HepG2 (cell line): ENCODE data around the gene SEMA4C. TPM values are rescaled to one million over a fixed set of nuclear protein-coding genes. Genes with fewer than 3 reads are reported as not detected.

Experiments used
- ATAC-seq: fragments of 200-7000 bp; cut with Tn5 transposase; 3 replicates; pipeline ENCODE4 v1.9.1; 2020; ENCODE audit warnings: mild to moderate bottlenecking, moderate library complexity
- BruUV-seq: library from RNA; stranded (reverse); fragments of 400-500 nt; replicated peaks from 2 replicates; lab custom pipeline; 2021; lab: Mats Ljungman, UMichigan
- CTCF ChIA-PET: fragments of 300-600 bp; formaldehyde crosslinking; extraction: SDS; loops from one replicate; lab custom pipeline; 2021; ENCODE audit warnings: low total read pairs, inconsistent platforms, low intra/inter-chr PET ratio; lab: Yijun Ruan, JAX
- POLR2A ChIA-PET: fragments of 350-600 bp; sonication (Branson Sonifier 250); formaldehyde crosslinking; loops from one replicate; lab custom pipeline; 2020; ENCODE audit warnings: antibody characterized with exemption, inconsistent platforms; lab: Yijun Ruan, JAX
- DNase-seq: peaks from one replicate; pipeline ENCODE4 v3.0.0-alpha.2; 2015; ENCODE audit warnings: low spot score
- FAIRE-seq: peaks from 3 replicates; lab custom pipeline; 2011; peaks lifted over from hg19 to GRCh38; lab: Jason Lieb, UNC
- H2AFZ ChIP-seq: one replicate; pipeline ENCODE4 v1.6.1; 2011; ENCODE audit warnings: low read length, inconsistent platforms
- H3K27ac ChIP-seq: fragments of 300-600 bp; 3 replicates; pipeline ENCODE4 v1.8.0; 2011; ENCODE audit warnings: mixed run types, mild to moderate bottlenecking, mixed read lengths, low read length, inconsistent platforms; ENCODE audit not compliant: insufficient read depth; ENCODE audit errors: extremely low read length
- H3K27me3 ChIP-seq, 2 experiments: fragments of 200-600 bp in 1 of 2; 2 replicates in 1 of 2; 3 replicates in 1 of 2; pipeline versions ENCODE4 v1.6.0 to v1.8.0; 2011; ENCODE audit warnings: low read length in 2 of 2, mild to moderate bottlenecking in 2 of 2, moderate library complexity in 2 of 2, inconsistent platforms in 1 of 2; ENCODE audit not compliant: insufficient read depth in 2 of 2, control insufficient read depth in 1 of 2
- H3K36me3 ChIP-seq, 2 experiments: fragments of 200-600 bp in 1 of 2; replicated peaks in 1 of 2; 2 replicates in 1 of 2; 3 replicates in 1 of 2; pipeline versions ENCODE4 v1.5.1 to v1.8.0; 2011; ENCODE audit warnings: low read length in 2 of 2, inconsistent platforms in 1 of 2; ENCODE audit not compliant: insufficient read depth in 2 of 2, control insufficient read depth in 1 of 2
- H3K4me1 ChIP-seq: 2 replicates; pipeline ENCODE4 v1.5.1; 2012; ENCODE audit warnings: low read length, inconsistent platforms; ENCODE audit not compliant: insufficient read depth
- H3K4me2 ChIP-seq: 2 replicates; pipeline ENCODE4 v1.6.0; 2011; ENCODE audit warnings: low read depth, low read length, inconsistent platforms
- H3K4me3 ChIP-seq, 3 experiments: fragments of 200-600 bp in 1 of 3; sonication (generic), shearing (Covaris generic) in 1 of 3; replicated peaks in 1 of 3; 2 replicates each; pipeline ENCODE4 v1.5.1; 2011 to 2016; ENCODE audit warnings: low read length in 3 of 3, inconsistent platforms in 2 of 3, low read depth in 2 of 3, mild to moderate bottlenecking in 2 of 3, control low read depth in 1 of 3, mixed read lengths in 1 of 3; ENCODE audit not compliant: insufficient read depth in 1 of 3
- H3K79me2 ChIP-seq: one replicate; pipeline ENCODE4 v1.6.1; 2011; ENCODE audit warnings: low read length, inconsistent platforms; ENCODE audit not compliant: insufficient read depth
- H3K9ac ChIP-seq: 2 replicates; pipeline ENCODE4 v1.6.0; 2011; ENCODE audit warnings: mild to moderate bottlenecking, low read depth, low read length, inconsistent platforms; ENCODE audit not compliant: insufficient read depth
- H3K9me3 ChIP-seq: 2 replicates; pipeline ENCODE4 v1.5.1; 2012; ENCODE audit warnings: mild to moderate bottlenecking, low read length
- H4K20me1 ChIP-seq: 2 replicates; pipeline ENCODE4 v1.6.0; 2011; ENCODE audit warnings: inconsistent platforms, mild to moderate bottlenecking, low read length, moderate library complexity; ENCODE audit not compliant: insufficient read depth
- CEBPG ChIP-seq: IDR thresholded peaks from 2 replicates; pipeline ENCODE4 v1.6.1; 2016
- FOXP1 ChIP-seq, 2 experiments: fragments of 450-650 bp in 1 of 2; IDR thresholded peaks; 2 replicates each; pipeline ENCODE4 v1.6.1; 2017 to 2018; ENCODE audit warnings: antibody characterized with exemption in 1 of 2
- JUNB ChIP-seq: sonication (generic); formaldehyde crosslinking; IDR thresholded peaks from 2 replicates; pipeline ENCODE4 v1.8.0; 2022; ENCODE audit warnings: missing genetic modification reagents, mild to moderate bottlenecking, borderline replicate concordance
- KDM1A ChIP-seq: IDR thresholded peaks from 2 replicates; pipeline ENCODE4 v1.6.1; 2016; ENCODE audit warnings: missing compliant biosample characterization
- KDM5B ChIP-seq: sonication (generic); formaldehyde crosslinking; IDR thresholded peaks from 2 replicates; pipeline ENCODE4 v1.4.0; 2020; ENCODE audit warnings: missing genetic modification reagents, mild to moderate bottlenecking, borderline replicate concordance
- NCOR1 ChIP-seq: fragments of 200-600 bp; sonication (generic); IDR thresholded peaks from 2 replicates; pipeline ENCODE4 v1.7.0; 2017; ENCODE audit warnings: antibody characterized with exemption, low read length, borderline replicate concordance
- NPAS2 ChIP-seq: sonication (generic); formaldehyde crosslinking; IDR thresholded peaks from 2 replicates; pipeline ENCODE4 v1.8.0; 2022; ENCODE audit warnings: mild to moderate bottlenecking, missing genetic modification reagents, borderline replicate concordance
- NR2F6 ChIP-seq, 2 experiments: IDR thresholded peaks; 2 replicates each; pipeline ENCODE4 v1.6.1; 2016; ENCODE audit warnings: antibody characterized with exemption in 1 of 2, mild to moderate bottlenecking in 1 of 2
- POLR2G ChIP-seq: fragments of 200-400 bp; formaldehyde crosslinking; IDR thresholded peaks from 2 replicates; pipeline ENCODE4 v1.6.1; 2018; ENCODE audit warnings: mild to moderate bottlenecking, low read depth, low read length, moderate library complexity
- RFXANK ChIP-seq: IDR thresholded peaks from 2 replicates; pipeline ENCODE4 v1.6.1; 2016
- ZFP37 ChIP-seq: sonication (generic); formaldehyde crosslinking; IDR thresholded peaks from 2 replicates; pipeline ENCODE4 v1.4.0; 2020; ENCODE audit warnings: missing genetic modification reagents, borderline replicate concordance
- ZFP62 ChIP-seq: sonication (generic); formaldehyde crosslinking; IDR thresholded peaks from 2 replicates; pipeline ENCODE4 v1.4.0; 2020; ENCODE audit warnings: missing genetic modification reagents
- ZHX1 ChIP-seq: sonication (generic); formaldehyde crosslinking; IDR thresholded peaks from 2 replicates; pipeline ENCODE4 v1.8.1; 2022; ENCODE audit warnings: low read depth, mild to moderate bottlenecking, missing genetic modification reagents
- ZNF883 ChIP-seq: sonication (generic); formaldehyde crosslinking; IDR thresholded peaks from 2 replicates; pipeline ENCODE4 v1.5.1; 2020; ENCODE audit warnings: mild to moderate bottlenecking, missing genetic modification reagents; ENCODE audit errors: not compliant biosample characterization
- ZSCAN22 ChIP-seq: sonication (generic); formaldehyde crosslinking; IDR thresholded peaks from 2 replicates; pipeline ENCODE4 v1.4.0; 2020; ENCODE audit warnings: mild to moderate bottlenecking, missing genetic modification reagents
- WGBS: methylation state at CpG from one replicate; pipeline ENCODE4 v1.1.6; 2017; ENCODE audit warnings: low lambda C conversion rate; 5-methylcytosine and 5-hydroxymethylcytosine counted together
- in situ Hi-C: cut with HindIII; loops from 2 replicates; pipeline ENCODE4 v1.10.0; 2017; ENCODE audit warnings: low pct_unique_long_range_greater_than_20kb; ENCODE audit not compliant: extremely low pct_ligation_motif_present
- intact Hi-C: fragments of 100-400 bp; cut with micrococcal nuclease; formaldehyde crosslinking; loops from one replicate; pipeline ENCODE4 v1.10.0; 2022; ENCODE audit not compliant: unreplicated experiment
- polyA plus RNA-seq, 8 experiments: library from polyadenylated mRNA; depleted of rRNA in 3 of 8; stranded (reverse) in 7 of 8; unstranded in 1 of 8; fragments of >200 nt; fragmentation: Illumina TruSeq in 4 of 8; extraction: Trizol in 4 of 8; gene quantifications; 2 replicates each; pipeline versions ENCODE4 v1.2.1 to v1.2.3, GENCODE V29; 2011 to 2016; ENCODE audit warnings: low read depth in 4 of 8, missing spikeins in 1 of 8, mixed read lengths in 1 of 8; ENCODE audit not compliant: insufficient read depth in 1 of 8
- total RNA-seq, 5 experiments: library from RNA; depleted of rRNA; stranded (reverse); fragments of >200 nt; fragmentation: Illumina TruSeq; extraction: Trizol; gene quantifications; 2 replicates each; pipeline ENCODE4 v1.2.3, GENCODE V29; 2016; ENCODE audit warnings: low read depth in 1 of 5
- TF ChIP-seq, protein P1 (sequence below): sonication (generic); formaldehyde crosslinking; IDR thresholded peaks from 2 replicates; pipeline ENCODE4 v1.4.0; 2020; ENCODE audit warnings: mild to moderate bottlenecking, missing genetic modification reagents

SEMA4C gene
- total and polyA plus RNA-seq, 2 of the 13 experiments (the other 11 are each of a cell fraction or from before 2014, with no cell fraction given) = 25.9 to 46.6 TPM

- TF ChIP-seq CEBPG (CRISPR knock-in tag) (no peak), ZSCAN22 (CRISPR knock-in tag) (no peak), FOXP1 (IDR thresholded peaks at IDR 0.05) (no peak), FOXP1 (CRISPR knock-in tag; IDR thresholded peaks at IDR 0.05) (no peak), ZFP37 (no peak), JUNB (CRISPR knock-in tag) (no peak), KDM1A (CRISPR knock-in tag) (no peak), NR2F6 (IDR thresholded peaks at IDR 0.05) (no peak), NR2F6 (CRISPR knock-in tag; IDR thresholded peaks at IDR 0.05) (no peak), NCOR1 (no peak), ZNF883 (CRISPR knock-in tag) (no peak), ZHX1 (CRISPR knock-in tag) (no peak), NPAS2 (CRISPR knock-in tag) (no peak), ZFP62 (CRISPR knock-in tag) (no peak), RFXANK (no peak), POLR2G (no peak), KDM5B (no peak)
- TF ChIP-seq, protein P1, sequence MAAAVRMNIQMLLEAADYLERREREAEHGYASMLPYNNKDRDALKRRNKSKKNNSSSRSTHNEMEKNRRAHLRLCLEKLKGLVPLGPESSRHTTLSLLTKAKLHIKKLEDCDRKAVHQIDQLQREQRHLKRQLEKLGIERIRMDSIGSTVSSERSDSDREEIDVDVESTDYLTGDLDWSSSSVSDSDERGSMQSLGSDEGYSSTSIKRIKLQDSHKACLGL (CRISPR knock-in tag) = no peak
- Histone ChIP-seq H2AFZ (no peak overlapping the region), H4K20me1 (no peaks in the 10 kb centered on the region; the same call in 1 of the 2 replicates), H3K9ac (no peak overlapping the region), H3K27ac (no peak overlapping the region), H3K4me2 (no peak overlapping the region), H3K36me3 (no peaks in the 10 kb centered on the region), H3K4me3 (no peak overlapping the region), H3K79me2 (no peaks in the 10 kb centered on the region), H3K9me3 (no peaks in the 10 kb centered on the region), H3K4me1 (no peaks in the 10 kb centered on the region), H3K27me3 (peaks cover 42 to 96% of the 10 kb centered on the region in 2 experiments)
- FAIRE-seq = no peak
- no peak for DNase-seq
- POLR2A ChIA-PET = no interaction called here
- 25% methylated on average over 10 of the region's 10 CpGs for WGBS
- BruUV-seq = no TSS peak
- in situ Hi-C loops (no loop called here), intact Hi-C loops (no loop called here)
- ATAC-seq = no peak
- CTCF ChIA-PET = no interaction called here
Observed at GRCh38 chr2:96881349-96882195, 11.7 kb upstream of the SEMA4C start.
